PC-9 (cell line): ENCODE results near the gene NHSL1. TPM values are rescaled to one million over a fixed set of nuclear protein-coding genes. Genes with fewer than 3 reads are reported as not detected.

Experiments
- BruUV-seq: library from RNA; stranded (reverse); fragments of 400-500 nt; replicated peaks from 2 replicates; lab custom pipeline; 2021; lab: Mats Ljungman, UMichigan
- CTCF ChIA-PET: fragments of 300-600 bp; sonication (Branson Sonifier 250); formaldehyde crosslinking; loops from one replicate; lab custom pipeline; 2022; ENCODE audit warnings: antibody characterized with exemption; lab: Charles Lee
- POLR2A ChIA-PET: fragments of 300-600 bp; sonication (Branson Sonifier 250); formaldehyde crosslinking; loops from one replicate; lab custom pipeline; 2022; ENCODE audit warnings: antibody characterized with exemption; ENCODE audit not compliant: unreplicated experiment; lab: Charles Lee
- DNase-seq, 2 experiments: peaks; one replicate each; pipeline versions ENCODE4 v3.0.0 to v3.0.0-alpha.2; 2015 to 2022; ENCODE audit warnings: mixed read lengths in 1 of 2
- H2AFZ ChIP-seq: fragments of 200-600 bp; sonication (generic); 2 replicates; pipeline ENCODE4 v1.8.1; 2017; ENCODE audit warnings: antibody characterized with exemption
- H3F3A ChIP-seq: fragments of 200-600 bp; sonication (generic); 2 replicates; pipeline ENCODE4 v1.8.1; 2017; ENCODE audit warnings: antibody characterized with exemption, mild to moderate bottlenecking, low read depth; ENCODE audit not compliant: insufficient read depth
- H3K27ac ChIP-seq: fragments of 200-600 bp; sonication (generic); 2 replicates; pipeline ENCODE4 v1.6.1; 2016; ENCODE audit warnings: mixed run types
- H3K27me3 ChIP-seq: fragments of 200-600 bp; sonication (generic); 2 replicates; pipeline ENCODE4 v1.6.1; 2016; ENCODE audit warnings: low read depth, mixed run types; ENCODE audit not compliant: insufficient read depth
- H3K36me3 ChIP-seq: fragments of 200-600 bp; sonication (generic); 2 replicates; pipeline ENCODE4 v1.6.1; 2016; ENCODE audit warnings: low read depth, mixed run types
- H3K4me1 ChIP-seq: fragments of 200-600 bp; sonication (generic); replicated peaks from 2 replicates; pipeline ENCODE4 v1.6.1; 2016; ENCODE audit warnings: mixed run types; ENCODE audit not compliant: insufficient read depth
- H3K4me2 ChIP-seq: fragments of 200-600 bp; sonication (generic); 2 replicates; pipeline ENCODE4 v1.6.1; 2017; ENCODE audit warnings: mixed run types
- H3K4me3 ChIP-seq: fragments of 200-600 bp; sonication (generic); 2 replicates; pipeline ENCODE4 v1.6.1; 2016; ENCODE audit warnings: mixed run types
- H3K79me2 ChIP-seq: fragments of 200-600 bp; sonication (generic); 2 replicates; pipeline ENCODE4 v1.6.1; 2017; ENCODE audit warnings: low read depth, mixed run types
- H3K9me2 ChIP-seq: fragments of 200-600 bp; sonication (generic); 2 replicates; pipeline ENCODE4 v1.8.1; 2017; ENCODE audit warnings: mild to moderate bottlenecking; ENCODE audit not compliant: insufficient read depth
- H3K9me3 ChIP-seq: fragments of 200-600 bp; sonication (generic); 2 replicates; pipeline ENCODE4 v1.8.1; 2016; ENCODE audit warnings: low read depth; ENCODE audit not compliant: insufficient read depth
- H4K20me1 ChIP-seq: fragments of 200-600 bp; sonication (generic); 2 replicates; pipeline ENCODE4 v1.8.1; 2017; ENCODE audit not compliant: insufficient read depth
- CTCF ChIP-seq: fragments of 200-600 bp; sonication (generic); conservative IDR thresholded peaks from 2 replicates; pipeline ENCODE4 v1.6.1; 2017; ENCODE audit warnings: mixed run types, antibody characterized with exemption, mild to moderate bottlenecking, moderate library complexity
- EZH2 ChIP-seq: fragments of 200-600 bp; sonication (generic); IDR thresholded peaks from 2 replicates; pipeline ENCODE4 v1.8.0; 2017; ENCODE audit warnings: antibody characterized with exemption, low read depth
- intact Hi-C: fragments of 100-400 bp; cut with micrococcal nuclease; formaldehyde crosslinking; loops from one replicate; pipeline ENCODE4 v1.10.0; 2022; ENCODE audit not compliant: unreplicated experiment
- total RNA-seq: library from RNA; stranded (reverse); gene quantifications from 2 replicates; pipeline ENCODE4 v1.2.3, GENCODE V29; 2021

Gene NHSL1
- total RNA-seq, 1 experiment from 2014 or later, result 17.5 TPM

- H3K27me3 ChIP-seq, result no peaks in the 10 kb centered on the region
- H3K36me3 ChIP-seq, result no peaks in the 10 kb centered on the region
- H3F3A ChIP-seq, result no peaks in the 10 kb centered on the region
- H4K20me1 ChIP-seq, result peaks cover 19% of the 10 kb centered on the region
- no peak overlapping the region for H3K27ac ChIP-seq
- no peak overlapping the region for H3K4me3 ChIP-seq
- TF ChIP-seq CTCF (no peak), EZH2 (no peak)
- no peak overlapping the region for H3K4me2 ChIP-seq
- H3K9me2 ChIP-seq, result no peaks in the 10 kb centered on the region
- no peak for DNase-seq
- ChIA-PET CTCF (no interaction called here), POLR2A (no interaction called here)
- H2AFZ ChIP-seq, result no peak overlapping the region
- intact Hi-C loops, result no loop called here
- BruUV-seq, result no TSS peak
- no peaks in the 10 kb centered on the region for H3K4me1 ChIP-seq
- peaks cover 9% of the 10 kb centered on the region; the same call in 1 of the 2 replicates for H3K79me2 ChIP-seq
- H3K9me3 ChIP-seq, result no peaks in the 10 kb centered on the region
Measured at GRCh38 chr6:138504764-138505689, 5.7 kb upstream of the NHSL1 start.

- no peaks in the 10 kb centered on the region for H3K4me1 ChIP-seq
- H3K36me3 ChIP-seq, result no peaks in the 10 kb centered on the region
- H3K9me3 ChIP-seq, result no peaks in the 10 kb centered on the region
- H3K27me3 ChIP-seq, result no peaks in the 10 kb centered on the region
- no TSS peak for BruUV-seq
- ChIA-PET CTCF (no interaction called here), POLR2A (no interaction called here)
- H4K20me1 ChIP-seq, result peaks cover 14% of the 10 kb centered on the region
- H3K79me2 ChIP-seq, result peaks cover 1% of the 10 kb centered on the region; the same call in 1 of the 2 replicates
- H3K4me3 ChIP-seq, result no peak overlapping the region
- H3K9me2 ChIP-seq, result no peaks in the 10 kb centered on the region
- H3F3A ChIP-seq, result no peaks in the 10 kb centered on the region
- TF ChIP-seq CTCF, result no peak
- TF ChIP-seq EZH2, result no peak
- H2AFZ ChIP-seq, result no peak overlapping the region
- no peak overlapping the region for H3K27ac ChIP-seq
- intact Hi-C loops, result no loop called here
- no peak overlapping the region for H3K4me2 ChIP-seq
- DNase-seq, result no peak
Measured at GRCh38 chr6:138503881-138504680, 4.8 kb upstream of the NHSL1 start.

- Histone ChIP-seq H3K27ac (no peak overlapping the region), H3F3A (no peaks in the 10 kb centered on the region), H3K4me1 (no peaks in the 10 kb centered on the region), H3K36me3 (no peaks in the 10 kb centered on the region), H2AFZ (no peak overlapping the region), H3K79me2 (peaks cover 8% of the 10 kb centered on the region; the same call in 1 of the 2 replicates), H3K9me3 (no peaks in the 10 kb centered on the region), H3K9me2 (no peaks in the 10 kb centered on the region), H4K20me1 (peaks cover 9% of the 10 kb centered on the region), H3K27me3 (no peaks in the 10 kb centered on the region), H3K4me2 (no peak overlapping the region), H3K4me3 (no peak overlapping the region)
- intact Hi-C loops, result no loop called here
- DNase-seq, result no peak
- no peak for TF ChIP-seq CTCF
- no peak for TF ChIP-seq EZH2
- no TSS peak for BruUV-seq
- CTCF ChIA-PET, result no interaction called here
- POLR2A ChIA-PET, result no interaction called here
Measured at GRCh38 chr6:138502546-138502945, 3.3 kb upstream of the NHSL1 start.
